Right atrium auricular region (tissue), 2 donors: ENCODE results near the gene TMEM178A. TPM values are rescaled to one million over a fixed set of nuclear protein-coding genes. Genes with fewer than 3 reads are reported as not detected.

Experiments
- DNase-seq: peaks from one replicate; pipeline ENCODE4 v3.0.0-alpha.2; 2019; ENCODE audit warnings: low spot score
- H3K27ac ChIP-seq, 2 donors: fragments of 200-600 bp; sonication (generic); 1 replicate in 1 of 2; 2 replicates in 1 of 2; pipeline ENCODE4 v1.5.1; 2016 to 2019
- H3K27me3 ChIP-seq, 2 donors: fragments of 200-600 bp; sonication (generic); one replicate each; pipeline versions ENCODE4 v1.5.1 to v1.6.0; 2017 to 2019
- H3K36me3 ChIP-seq: fragments of 200-600 bp; sonication (generic); one replicate; pipeline ENCODE4 v1.5.1; 2016
- H3K4me1 ChIP-seq, 2 donors: fragments of 200-600 bp; sonication (generic); one replicate each; pipeline versions ENCODE4 v1.5.1 to v1.6.0; 2017 to 2019
- H3K4me3 ChIP-seq, 2 donors: fragments of 200-600 bp; sonication (generic); 1 replicate in 1 of 2; 2 replicates in 1 of 2; pipeline ENCODE4 v1.5.1; 2017 to 2019; ENCODE audit warnings: mild to moderate bottlenecking in 1 of 2, moderate library complexity in 1 of 2
- H3K9me3 ChIP-seq, 2 donors: fragments of 200-600 bp; sonication (generic); one replicate each; pipeline ENCODE4 v1.5.1; 2019
- CTCF ChIP-seq, 2 donors: fragments of 200-600 bp; sonication (generic); IDR thresholded peaks; one replicate each; pipeline ENCODE4 v1.5.1; 2019; ENCODE audit warnings: antibody characterized with exemption in 2 of 2
- total RNA-seq, 2 donors: library from RNA; depleted of rRNA; stranded (reverse); fragments of >200 nt; gene quantifications; one replicate each; pipeline ENCODE4 v1.1.0, GENCODE V29; 2016

The TMEM178A gene
- total RNA-seq, 2 donors from 2014 or later, result 2.9 to 4.3 TPM

DNA sequence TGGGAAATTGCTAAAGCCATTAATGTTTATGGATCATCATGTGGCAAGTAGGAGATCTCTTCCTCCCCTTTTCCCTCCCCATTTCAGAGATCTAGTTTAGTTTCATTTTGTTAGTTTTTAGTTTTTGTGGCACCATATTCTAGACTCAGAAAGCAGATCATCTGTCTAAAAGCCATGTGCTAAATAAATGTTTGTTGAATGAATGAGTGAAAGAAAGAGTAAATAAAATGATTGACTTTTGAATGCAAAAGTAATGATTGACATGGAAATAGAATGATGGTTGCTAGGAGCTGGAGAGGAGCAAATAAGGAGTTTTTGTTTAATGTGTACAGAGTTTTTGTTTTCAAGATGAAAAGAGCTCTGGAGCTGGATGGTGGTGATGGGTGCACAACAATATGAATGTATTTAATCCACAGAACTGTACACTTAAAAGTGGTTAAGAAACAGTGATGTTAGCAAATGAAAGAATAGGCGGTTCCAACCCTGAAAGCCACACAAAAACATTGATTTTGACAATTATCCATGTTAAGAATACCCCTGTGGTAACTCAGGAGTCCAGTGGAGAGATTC, 23.6 kb downstream of the TMEM178A start:
- no peak for DNase-seq

GRCh38 chr2:39689876-39690275, 24.2 kb downstream of the TMEM178A start:
- Histone ChIP-seq H3K27ac (no peak overlapping the region), H3K4me1 (peaks cover 0 to 13% of the 10 kb centered on the region in 2 donors), H3K36me3 (no peaks in the 10 kb centered on the region), H3K27me3 (no peaks in the 10 kb centered on the region), H3K9me3 (peaks cover 0 to 14% of the 10 kb centered on the region in 2 donors), H3K4me3 (no peak overlapping the region)
- no peak for DNase-seq
- no peak for TF ChIP-seq CTCF (IDR thresholded peaks at IDR 0.05)

More for the DNA sequence above, 23.6 kb downstream of the TMEM178A start:
- H3K4me3 ChIP-seq, result no peak overlapping the region
- TF ChIP-seq CTCF (IDR thresholded peaks at IDR 0.05), result no peak
- peaks cover 0 to 14% of the 10 kb centered on the region in 2 donors for H3K9me3 ChIP-seq
- no peak overlapping the region for H3K27ac ChIP-seq
- peaks cover 0 to 13% of the 10 kb centered on the region in 2 donors for H3K4me1 ChIP-seq
- no peaks in the 10 kb centered on the region for H3K36me3 ChIP-seq
- no peaks in the 10 kb centered on the region for H3K27me3 ChIP-seq

GRCh38 chr2:39693245-39693644, 27.5 kb downstream of the TMEM178A start:
- no peak for TF ChIP-seq CTCF (IDR thresholded peaks at IDR 0.05)
- Histone ChIP-seq H3K36me3 (no peaks in the 10 kb centered on the region), H3K9me3 (peaks cover 0 to 14% of the 10 kb centered on the region in 2 donors), H3K4me1 (peaks cover 0 to 23% of the 10 kb centered on the region in 2 donors), H3K27ac (no peak overlapping the region), H3K27me3 (no peaks in the 10 kb centered on the region), H3K4me3 (no peak overlapping the region)
- DNase-seq, result no peak

DNA sequence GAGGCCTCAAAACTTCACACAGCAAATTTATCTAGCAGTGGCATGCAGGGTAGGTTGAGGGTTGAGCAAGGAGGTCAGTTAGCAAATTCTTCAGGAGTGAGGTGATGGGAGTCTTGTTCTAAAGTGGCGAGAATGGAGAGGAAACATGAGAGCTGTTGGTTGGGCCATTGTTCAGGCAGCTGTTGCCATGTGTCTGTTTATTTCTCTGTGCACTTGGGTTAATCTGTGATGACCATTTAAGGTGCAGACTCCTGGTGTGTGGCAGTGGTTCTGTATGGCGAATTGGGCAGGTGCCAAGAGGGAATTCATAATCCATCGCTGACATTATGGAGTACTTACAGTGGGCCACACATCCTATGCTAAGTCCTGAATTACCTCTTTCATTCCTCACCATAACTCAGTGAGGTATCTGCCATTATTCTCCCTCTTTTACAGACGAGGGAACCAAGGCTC, 30.4 kb downstream of the TMEM178A start:
- H3K27ac ChIP-seq, result peak overlapping the region; percentile 44 to 81
- no peak for TF ChIP-seq CTCF (IDR thresholded peaks at IDR 0.05)
- peaks cover 0 to 23% of the 10 kb centered on the region in 2 donors for H3K4me1 ChIP-seq
- no peak overlapping the region for H3K4me3 ChIP-seq
- H3K36me3 ChIP-seq, result no peaks in the 10 kb centered on the region
- DNase-seq, result no peak
- peaks cover 0 to 21% of the 10 kb centered on the region in 2 donors for H3K9me3 ChIP-seq
- H3K27me3 ChIP-seq, result no peaks in the 10 kb centered on the region

DNA sequence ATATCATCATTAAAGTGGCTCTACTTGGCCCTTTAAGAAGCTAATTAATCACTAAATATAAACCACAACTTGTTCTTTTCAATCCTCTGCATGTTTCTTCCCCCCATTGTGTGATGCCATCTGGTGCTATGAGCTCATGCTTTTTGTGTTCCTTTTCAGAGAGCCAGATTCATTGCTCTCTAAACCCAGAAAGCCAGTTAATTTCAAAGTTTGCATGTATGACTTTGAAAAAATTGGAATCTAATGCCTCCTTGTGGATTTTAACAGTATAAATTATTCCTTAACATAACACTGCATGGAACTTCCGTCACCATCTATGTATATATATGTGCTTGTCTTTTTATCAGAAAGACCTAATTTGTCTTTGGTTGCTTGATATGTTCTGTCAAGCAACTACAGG, 31.1 kb downstream of the TMEM178A start:
- Histone ChIP-seq H3K36me3 (no peaks in the 10 kb centered on the region), H3K27ac (peak overlapping the region; percentile 44 to 81), H3K27me3 (no peaks in the 10 kb centered on the region), H3K4me3 (no peak overlapping the region), H3K4me1 (peaks cover 0 to 23% of the 10 kb centered on the region in 2 donors), H3K9me3 (peaks cover 0 to 24% of the 10 kb centered on the region in 2 donors)
- peak; percentile 18 to 71 for TF ChIP-seq CTCF (IDR thresholded peaks at IDR 0.05)
- no peak for DNase-seq

- H3K27me3 ChIP-seq, result no peaks in the 10 kb centered on the region
- H3K9me3 ChIP-seq, result peaks cover 5 to 30% of the 10 kb centered on the region in 2 donors
- peaks cover 0 to 23% of the 10 kb centered on the region in 2 donors for H3K4me1 ChIP-seq
- no peak for DNase-seq
- no peak for TF ChIP-seq CTCF (IDR thresholded peaks at IDR 0.05)
- H3K36me3 ChIP-seq, result no peaks in the 10 kb centered on the region
- H3K4me3 ChIP-seq, result no peak overlapping the region
- H3K27ac ChIP-seq, result peak overlapping the region; percentile 44 to 81
Observed at GRCh38 chr2:39697454-39697853, 31.7 kb downstream of the TMEM178A start.
